ENCODE data around the gene QRICH2. TPM values are rescaled to one million over a fixed set of nuclear protein-coding genes. Genes with fewer than 3 reads are reported as not detected.
"Not testable (repeated sequence)": the region's sequence is repeated elsewhere in the genome, so short reads cannot be mapped to it uniquely, and the experiment has no call there.

QRICH2 gene
- polyA plus RNA-seq, 4 donors: 4.3 to 11.1 (median 8.3) TPM

DNA sequence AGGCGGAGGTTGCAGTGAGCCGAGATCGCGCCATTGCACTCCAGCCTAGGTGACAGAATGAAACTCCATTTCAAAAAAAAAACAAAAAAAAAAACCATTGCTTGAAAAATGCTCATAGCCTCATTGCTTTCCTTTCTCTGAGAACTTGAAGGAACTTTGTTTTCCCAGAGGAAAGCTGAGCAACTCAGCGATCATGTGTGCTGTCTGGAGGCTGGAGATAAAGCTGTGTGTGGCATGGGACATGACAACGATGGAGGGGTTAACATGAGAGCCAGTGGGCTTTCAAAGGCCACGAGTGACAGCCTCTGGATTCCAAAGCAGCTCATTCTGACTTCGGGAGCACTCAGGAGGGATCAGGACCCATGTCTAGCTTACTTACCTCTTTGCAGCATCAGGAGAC is 21.6 kb upstream of the QRICH2 start:
- no peak for DNase-seq (ENCODE audit: low read depth in 4 of 4, low spot score in 2 of 4)

DNA sequence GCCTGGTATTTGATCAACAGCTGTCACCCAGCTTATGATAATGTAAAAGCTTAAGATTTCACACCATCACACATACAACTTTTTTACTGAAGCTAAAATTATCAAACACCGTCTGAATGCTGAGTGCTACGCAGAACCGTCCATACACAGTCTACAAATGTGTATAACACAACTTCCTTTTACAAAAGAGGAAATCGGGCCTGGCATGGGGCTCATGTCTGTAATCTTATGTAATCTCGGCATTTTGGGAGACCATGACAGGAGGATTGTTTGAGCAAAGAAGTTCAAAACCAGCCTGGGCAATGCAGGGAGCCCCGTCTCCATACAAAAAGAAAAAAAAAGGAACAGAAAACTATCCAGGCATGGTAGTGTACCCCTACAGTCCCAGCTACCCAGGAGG is 19.6 kb upstream of the QRICH2 start:
- no peak for DNase-seq (ENCODE audit: low read depth in 4 of 4, low spot score in 2 of 4)

DNA sequence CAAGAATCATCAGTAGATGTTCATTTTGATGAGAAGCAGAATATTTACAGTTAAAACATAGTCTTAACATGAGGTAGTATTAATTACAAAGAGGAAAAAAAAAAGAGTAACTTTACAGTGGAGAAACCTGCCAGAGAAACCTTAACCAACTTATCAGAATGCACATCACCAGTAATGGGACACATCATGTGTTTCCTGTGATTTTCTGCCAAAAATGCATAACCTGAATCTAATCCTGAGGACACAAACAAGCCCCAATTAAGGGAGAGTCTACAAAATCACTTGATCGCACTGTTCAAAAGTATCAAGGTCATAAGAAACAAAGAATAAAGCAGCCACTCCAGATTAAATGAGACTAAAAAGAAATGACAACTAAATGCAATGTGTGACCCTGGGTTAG is 18.2 kb upstream of the QRICH2 start:
- DNase-seq (ENCODE audit: low read depth in 4 of 4, low spot score in 2 of 4): no peak

DNA sequence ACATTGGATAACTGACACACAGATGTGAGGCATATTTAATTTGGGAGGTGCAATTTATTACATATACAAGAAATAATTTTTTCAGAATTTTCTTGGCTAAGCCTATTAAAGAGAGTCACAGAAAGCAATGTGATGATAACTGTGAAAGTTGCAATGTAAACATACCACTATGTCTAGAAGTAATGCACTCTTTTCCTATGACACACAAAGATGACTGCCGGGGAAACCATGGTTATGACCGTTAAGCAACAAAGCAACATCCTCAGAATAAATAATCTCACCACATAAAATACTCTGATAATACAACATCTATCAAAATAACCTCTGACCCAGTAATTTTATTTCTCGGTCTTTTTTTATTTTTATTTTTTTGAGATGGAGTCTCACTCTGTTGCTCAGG is 10.5 kb upstream of the QRICH2 start:
- no peak for DNase-seq (ENCODE audit: low read depth in 4 of 4, low spot score in 2 of 4)

DNA sequence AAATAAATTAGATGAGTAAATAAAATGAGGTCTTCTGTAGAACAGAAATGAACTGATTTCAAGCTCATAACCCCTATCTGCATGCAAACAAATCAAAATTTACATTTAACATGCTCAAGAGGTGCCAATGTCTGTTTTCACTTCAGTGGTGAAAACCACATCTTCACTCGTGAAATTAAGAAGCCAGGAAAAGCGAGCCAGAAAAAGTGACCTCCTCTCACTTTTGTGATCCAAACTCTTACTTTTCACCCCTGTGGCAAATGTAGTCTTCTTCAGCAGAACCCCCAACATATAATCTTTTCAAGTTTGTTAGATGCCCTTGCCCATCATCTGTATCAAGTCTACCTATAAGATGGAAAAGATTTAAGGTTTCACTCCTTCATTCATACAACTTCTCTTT is 9.5 kb upstream of the QRICH2 start:
- no peak for DNase-seq (ENCODE audit: low read depth in 4 of 4, low spot score in 2 of 4)

DNA sequence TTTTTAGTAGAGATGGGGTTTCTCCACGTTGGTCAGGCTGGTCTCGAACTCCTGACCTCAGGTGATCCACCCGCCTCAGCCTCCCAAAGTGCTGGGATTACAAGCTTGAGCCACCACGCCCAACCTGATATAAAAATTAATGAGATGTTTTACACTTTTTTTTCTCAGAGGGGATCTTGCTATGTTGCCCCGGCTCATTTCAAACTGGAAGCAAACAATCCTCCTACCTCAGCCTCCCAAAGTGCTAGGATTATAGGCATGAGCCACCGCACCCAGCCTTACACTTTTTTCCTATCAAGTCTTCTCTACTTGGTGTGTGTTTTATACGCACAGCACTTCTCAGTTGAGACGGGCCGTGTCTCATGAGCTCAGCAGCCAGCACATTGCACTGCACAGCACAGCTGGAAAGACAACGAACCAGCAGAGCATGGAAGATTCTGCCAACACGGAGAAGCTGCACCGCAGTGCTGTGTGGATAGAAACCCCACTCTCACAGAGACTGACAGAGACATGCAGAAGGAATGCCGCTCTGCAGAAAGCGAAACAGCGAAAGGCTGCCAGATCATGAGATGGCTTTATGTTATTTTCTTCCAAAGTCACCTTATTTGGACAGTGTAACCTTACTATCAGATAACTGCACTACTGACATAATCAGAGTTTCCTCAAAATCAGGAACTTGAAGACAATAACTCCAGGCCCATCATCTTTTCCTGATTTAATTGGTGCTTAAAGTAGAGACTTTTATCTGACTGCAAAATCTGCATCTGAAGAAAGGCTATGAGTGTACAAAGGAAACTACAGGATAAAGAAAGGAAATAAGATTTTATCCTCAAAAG is 6.5 kb upstream of the QRICH2 start:
- no peak for DNase-seq (ENCODE audit: low read depth in 4 of 4, low spot score in 2 of 4)

DNA sequence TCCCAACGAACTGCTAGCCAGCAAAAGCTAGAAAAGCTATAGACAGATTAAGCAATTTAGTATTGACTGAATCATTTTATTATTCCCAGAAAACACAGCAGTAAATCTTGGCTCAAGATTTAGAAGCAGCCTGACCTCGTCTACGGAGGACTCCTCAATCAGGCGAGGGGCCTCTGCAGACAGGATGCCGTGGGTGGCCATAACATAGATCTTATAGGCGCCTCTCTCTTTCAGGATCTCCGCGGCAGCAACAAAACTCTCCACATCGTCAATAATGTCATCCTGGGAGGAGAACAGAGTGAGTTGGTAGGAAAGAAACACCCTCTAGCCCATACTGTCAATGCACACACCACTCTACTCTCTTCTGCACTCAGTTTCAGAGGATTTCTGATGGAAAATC is 4.7 kb upstream of the QRICH2 start:
- DNase-seq (ENCODE audit: low read depth in 4 of 4, low spot score in 2 of 4): no peak

DNA sequence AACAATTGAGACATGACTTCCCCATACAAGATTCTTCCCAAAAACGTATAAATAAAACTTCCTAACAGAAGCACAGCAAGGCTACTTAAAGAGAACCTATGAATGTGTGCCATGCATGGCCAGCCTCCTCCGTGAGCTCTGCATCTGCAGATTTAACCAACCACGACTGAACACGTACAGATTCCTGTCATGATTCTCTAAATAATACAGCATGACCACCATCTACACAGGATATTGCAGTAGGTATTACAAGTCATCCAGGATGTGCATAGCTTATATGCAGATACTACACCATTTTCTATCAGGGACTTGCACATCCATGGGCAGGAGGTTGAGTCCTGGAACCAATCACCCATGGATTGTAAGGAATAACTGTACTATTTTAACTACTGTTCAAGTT is 1.4 kb upstream of the QRICH2 start:
- DNase-seq (ENCODE audit: low read depth in 4 of 4, low spot score in 2 of 4): no peak

DNA sequence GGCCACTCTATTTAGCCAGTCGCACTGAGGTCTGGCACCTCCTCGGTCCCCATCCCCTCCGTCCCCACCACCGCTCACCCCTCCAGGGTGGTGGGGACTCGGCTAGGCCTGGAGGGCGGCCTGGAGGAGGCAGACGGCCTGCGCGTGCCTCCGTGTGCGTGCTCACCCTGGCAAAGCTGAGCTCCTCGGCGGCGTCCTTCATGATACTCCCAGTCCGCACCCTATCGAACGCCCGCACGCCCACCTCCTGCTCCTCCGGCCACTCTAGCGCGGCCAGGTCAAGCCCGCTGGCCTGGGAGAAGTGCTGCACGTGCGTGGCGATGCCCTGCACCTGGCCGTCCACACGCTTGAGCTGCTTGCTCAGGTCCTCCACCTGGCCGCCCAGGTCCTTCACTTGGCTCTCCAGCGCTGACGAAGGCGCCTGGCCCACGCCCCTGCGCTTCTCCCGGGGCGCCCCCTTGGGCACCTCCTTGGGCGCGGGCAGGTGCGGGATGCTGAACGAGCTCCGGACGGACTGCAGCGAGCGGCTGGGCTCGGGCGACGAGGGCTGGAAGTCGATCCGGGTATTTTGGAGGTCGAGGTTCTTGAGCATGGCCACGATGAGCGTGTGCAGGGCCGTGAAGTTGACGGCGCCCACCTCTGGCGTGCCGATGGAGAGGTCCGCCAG is 644 bp downstream of the QRICH2 start:
- DNase-seq (ENCODE audit: low read depth in 4 of 4, low spot score in 2 of 4): no peak

DNA sequence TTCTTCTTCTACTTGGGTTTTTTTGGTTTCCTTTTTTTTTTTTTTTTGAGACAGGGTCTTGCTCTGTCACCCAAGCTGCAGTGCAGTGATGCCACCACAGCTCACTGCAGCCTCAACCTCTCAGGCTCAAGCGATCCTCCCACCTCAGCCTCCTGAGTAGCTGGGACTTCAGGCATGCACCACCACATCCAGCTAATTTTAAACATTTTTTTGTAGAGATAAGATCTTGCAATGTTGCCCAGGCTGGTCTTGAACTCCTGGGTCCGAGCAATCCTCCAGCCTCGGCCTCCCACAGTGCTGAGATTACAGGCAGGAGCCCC is 3.0 kb downstream of the QRICH2 start:
- not testable (repeated sequence) for DNase-seq (ENCODE audit: low read depth in 4 of 4, low spot score in 2 of 4)

DNA sequence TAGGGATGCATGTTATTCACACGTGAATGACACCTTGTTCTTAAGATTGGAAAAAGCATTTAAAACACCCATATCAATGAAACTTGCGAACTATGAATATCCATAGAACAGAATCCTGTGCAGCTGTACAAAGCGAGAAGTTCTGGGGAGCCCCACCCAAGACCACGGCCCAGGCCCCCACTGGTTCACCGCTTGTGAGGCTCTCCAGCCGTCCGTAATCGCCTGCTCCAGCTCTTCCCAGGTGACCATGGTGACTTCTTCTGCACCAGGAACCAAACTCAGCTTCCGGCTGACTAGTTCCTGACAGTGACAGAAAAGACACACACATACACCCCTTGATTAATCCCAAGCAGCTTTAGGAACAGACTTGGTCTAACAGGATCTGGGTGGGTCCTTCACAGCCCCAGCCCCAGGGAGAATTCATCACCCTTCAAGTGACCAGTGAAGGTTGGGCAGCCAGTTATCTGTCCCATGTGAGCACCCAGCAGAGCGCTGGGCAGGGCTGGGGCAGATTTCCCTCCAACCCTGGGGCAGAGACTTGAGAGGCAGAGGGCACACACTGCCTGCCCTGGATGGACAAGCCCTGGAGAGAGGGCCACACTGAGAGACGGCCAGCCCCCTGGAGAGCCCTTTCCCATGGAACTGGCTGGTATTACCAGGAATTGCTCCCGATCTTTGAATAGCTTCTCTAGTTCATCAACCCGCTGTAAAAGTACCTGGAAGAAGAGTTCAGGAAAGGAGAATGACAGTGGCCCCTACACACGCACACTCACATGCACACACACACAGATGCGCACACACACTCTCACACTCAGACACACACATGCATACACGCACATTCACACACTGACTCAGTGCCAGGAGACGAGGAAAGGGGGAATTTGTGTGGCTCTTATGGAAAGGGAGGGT is 3.6 kb downstream of the QRICH2 start:
- no peak for DNase-seq (ENCODE audit: low read depth in 4 of 4, low spot score in 2 of 4)

DNA sequence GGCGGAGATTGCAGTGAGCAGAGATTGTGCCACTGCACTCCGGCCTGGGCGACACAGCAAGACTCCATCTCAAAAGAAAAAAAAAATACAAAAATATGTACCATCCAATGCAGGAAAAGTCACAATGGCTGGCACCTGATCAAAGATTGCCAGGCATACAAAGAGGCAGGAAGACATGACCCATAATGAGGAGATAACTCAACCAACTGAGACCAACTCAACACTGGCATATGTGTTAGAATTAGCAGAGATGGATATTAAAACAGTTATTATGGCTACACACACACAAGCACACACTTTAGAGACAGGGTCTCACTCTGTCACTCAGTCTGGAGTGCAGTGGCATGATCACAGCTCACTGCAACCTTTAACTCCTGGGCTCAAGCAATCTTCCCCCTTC is 10.6 kb downstream of the QRICH2 start:
- DNase-seq (ENCODE audit: low read depth in 4 of 4, low spot score in 2 of 4): no peak

DNA sequence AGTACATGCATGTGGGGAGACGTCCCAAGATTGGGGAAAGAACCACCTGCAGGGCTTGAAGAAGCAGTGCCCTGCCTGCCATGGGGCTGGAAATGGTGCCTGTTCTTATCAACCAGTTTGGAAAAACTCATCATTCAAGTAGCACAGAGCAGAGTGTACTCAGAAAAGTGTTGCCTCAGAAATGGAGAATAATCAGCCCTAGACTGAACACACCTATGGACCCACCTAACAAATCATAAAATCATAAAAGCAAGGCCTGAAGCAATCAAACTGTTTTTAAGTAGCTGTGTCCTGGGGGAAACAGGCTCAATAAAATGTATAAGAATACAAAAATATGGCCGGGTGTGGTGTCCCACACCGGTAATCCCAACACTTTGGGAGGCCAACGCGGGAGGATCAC is 11.2 kb downstream of the QRICH2 start:
- DNase-seq (ENCODE audit: low read depth in 4 of 4, low spot score in 2 of 4): no peak

DNA sequence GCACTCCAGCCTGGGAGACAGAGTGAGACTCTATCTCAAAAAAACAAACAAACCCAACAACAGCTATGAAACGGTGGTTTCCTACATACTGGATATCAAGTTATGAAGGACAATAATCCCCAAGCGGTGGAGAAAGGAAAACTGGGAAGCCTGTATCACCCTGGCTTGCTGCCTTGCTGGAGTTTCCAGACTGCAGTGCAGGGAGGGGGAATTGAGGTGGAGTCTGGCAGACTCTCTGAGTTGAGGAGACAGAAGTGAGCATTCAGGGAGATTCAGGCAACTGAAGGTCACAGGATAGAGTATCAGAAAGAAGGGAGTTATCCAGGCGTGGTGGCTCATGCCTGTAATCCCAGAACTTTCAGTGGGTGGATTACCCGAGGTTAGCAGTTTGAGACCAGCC is 11.9 kb downstream of the QRICH2 start:
- no peak for DNase-seq (ENCODE audit: low read depth in 4 of 4, low spot score in 2 of 4)

DNA sequence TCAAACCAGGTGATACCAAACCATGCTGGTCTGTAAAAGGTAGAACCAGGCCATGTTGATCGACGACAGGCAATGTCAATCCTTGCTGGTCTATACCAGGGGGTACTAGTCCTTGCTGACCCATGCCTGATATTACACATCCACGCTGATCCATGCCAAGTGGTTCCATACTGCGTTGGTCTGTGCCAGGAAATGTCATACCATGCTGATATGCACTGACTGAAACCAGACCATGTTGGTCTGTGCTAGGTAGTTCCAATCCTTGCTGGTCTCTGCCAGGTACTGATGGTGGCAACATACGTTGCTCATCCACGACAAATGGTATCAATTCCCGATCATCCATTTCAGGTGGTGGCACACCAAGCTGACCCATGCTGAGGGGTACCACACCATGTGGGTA is 15.0 kb downstream of the QRICH2 start:
- DNase-seq (ENCODE audit: low read depth in 4 of 4, low spot score in 2 of 4): no peak

DNA sequence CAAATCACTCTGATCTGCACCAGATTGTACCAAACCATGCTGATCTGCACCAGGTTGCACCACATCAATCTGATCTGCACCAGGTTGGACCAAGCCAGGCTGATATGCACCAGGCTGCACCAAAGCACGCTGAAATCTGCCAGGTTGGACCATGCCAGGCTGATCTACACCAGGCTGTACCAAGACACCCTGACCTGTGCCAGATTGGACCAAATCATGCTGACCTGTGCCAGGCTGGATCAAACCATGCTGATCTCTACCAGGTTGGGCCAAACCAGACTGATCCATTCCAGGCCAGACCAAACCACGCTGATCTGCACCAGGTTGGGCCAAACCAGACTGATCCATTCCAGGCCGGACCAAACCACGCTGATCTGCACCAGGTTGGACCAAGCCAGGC is 15.5 kb downstream of the QRICH2 start:
- no peak for DNase-seq (ENCODE audit: low read depth in 4 of 4, low spot score in 2 of 4)

DNA sequence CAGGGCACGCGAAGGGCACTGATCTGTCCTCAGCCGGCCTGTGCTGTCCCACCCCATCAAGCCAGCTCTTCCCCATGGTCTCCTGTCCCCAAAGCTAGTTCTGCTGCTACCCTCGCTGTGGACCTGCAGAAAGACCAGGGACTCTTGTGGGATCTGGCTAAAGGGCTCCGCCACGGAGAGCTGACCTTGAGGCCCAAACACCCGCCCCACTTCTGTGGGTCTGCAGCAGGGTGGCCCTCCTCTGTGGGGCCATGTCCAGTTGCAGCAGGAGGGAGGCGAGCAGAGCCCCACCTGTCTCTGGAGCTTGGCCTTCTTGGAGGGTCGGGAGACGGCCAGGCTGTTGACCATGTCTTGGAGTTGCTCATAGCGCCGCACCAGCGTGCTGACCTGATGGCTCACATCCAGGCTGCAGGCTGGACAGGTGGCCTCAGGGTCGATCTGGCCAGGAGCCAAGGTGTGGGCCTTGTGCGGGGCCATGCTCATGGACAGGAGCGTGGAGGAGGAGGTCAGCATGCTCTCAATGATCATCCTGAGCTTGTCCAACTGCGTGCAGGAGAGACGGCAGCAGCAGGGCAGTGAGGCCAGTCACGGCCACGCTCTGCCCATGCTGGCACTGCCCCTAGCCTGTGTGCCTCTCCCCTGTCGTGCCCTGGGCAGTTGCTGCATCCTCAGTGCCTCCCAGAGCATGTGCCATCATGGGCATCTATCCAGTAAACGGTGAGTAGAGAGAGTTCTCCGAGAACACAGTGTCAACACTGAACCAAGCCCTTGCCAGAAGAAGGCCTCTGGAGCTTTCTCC is 26.3 kb downstream of the QRICH2 start:
- DNase-seq (ENCODE audit: low read depth in 4 of 4, low spot score in 2 of 4): no peak

DNA sequence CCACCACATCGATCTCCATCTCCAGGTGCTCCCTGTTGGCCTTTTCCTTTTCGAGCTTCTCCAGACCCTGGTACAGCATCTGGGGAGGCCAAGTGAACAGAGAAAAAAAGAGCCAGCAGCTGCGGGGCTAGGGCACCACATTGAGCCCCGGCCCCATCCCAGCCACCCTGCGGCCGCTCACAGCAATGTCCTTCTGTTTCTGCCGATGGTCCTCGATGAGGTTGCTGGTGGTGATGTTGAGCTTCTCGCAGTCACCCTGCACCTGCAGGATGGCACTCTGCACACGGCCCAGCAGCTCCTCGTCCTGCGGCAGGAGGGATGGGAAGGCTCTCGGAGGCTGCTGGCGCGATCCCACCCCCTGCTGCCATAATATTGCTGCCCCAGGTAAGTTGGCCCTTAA is 27.4 kb downstream of the QRICH2 start:
- DNase-seq (ENCODE audit: low read depth in 4 of 4, low spot score in 2 of 4): no peak

DNA sequence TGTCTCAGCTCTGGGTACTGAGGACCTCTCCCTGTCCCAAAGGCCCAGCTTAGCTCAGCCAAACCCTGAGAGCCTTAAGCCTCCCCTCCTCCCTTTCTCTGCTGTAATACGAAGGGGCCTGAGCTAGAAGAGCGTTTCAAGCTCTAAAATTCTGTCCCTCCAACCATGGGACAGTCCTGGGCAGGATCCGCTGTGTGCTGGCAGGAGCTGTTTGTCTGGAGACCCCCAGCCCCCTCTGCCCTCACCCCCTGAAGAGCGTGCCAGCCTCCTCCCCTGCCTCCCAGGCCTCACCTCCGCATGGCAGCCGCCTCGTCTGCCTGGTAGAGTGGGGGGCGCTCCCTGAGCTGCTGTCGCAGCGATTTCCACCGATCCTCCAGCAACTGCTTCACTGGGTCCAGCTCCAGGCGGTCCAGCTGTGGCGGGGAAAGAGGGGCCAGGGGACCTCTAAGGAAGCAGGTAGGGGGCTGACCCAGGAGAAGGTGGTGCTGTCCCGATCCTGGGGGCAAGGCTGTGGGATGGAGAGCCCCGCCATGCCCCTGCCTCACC is 28.3 kb downstream of the QRICH2 start:
- DNase-seq (ENCODE audit: low read depth in 4 of 4, low spot score in 2 of 4): no peak

DNA sequence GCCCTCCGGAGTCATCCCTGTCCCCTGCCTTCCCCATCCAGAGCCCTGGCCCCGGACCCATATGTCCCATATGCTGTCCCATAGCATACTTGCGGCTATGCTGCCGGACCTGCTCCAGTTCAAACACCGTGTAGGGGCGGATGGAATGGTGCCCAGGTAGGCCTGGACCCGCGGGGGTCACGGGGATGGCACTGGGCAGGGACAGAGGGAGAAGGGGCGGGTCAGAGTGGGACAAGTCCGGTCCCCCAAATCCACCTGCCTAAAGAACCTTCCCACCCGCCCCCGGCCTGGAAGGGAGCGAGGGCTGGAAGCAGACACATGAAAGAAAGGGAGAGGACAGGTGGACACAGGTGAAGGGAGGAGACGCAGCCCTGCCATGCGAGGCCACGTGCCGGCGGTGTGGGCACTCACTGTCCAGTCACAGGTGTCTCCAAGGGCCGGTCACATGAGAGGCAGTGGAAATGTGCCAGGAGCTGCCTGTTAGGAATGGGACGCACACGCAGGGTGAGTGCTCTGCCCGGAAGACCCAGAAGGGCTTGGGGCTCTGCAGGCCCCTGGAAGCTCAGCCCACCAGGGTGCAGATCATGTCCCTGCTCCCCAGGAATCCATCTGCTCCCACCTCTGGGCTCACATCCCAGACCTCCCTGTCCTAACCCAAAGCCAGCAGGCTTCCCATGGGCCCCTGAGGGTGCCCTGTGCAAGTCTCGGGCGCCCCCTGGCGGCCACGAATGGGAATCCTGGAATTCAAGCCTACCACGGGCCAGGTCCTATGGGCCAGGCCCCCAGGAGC is 28.9 kb downstream of the QRICH2 start:
- peak in 2 of 4 donors; percentile 62 to 76 for DNase-seq (ENCODE audit: low read depth in 4 of 4, low spot score in 2 of 4)
